ENCODE results near the gene ARHGEF7. TPM values are rescaled to one million over a fixed set of nuclear protein-coding genes. Genes with fewer than 3 reads are reported as not detected.
A peak's percentile ranks its signal among the peaks of the same experiment; 100 is the strongest.

The ARHGEF7 gene
- total RNA-seq, 1 donor from 2014 or later, result 64.6 TPM

- H3K27me3 Mint-ChIP-seq (ENCODE audit: insufficient read depth, low read depth), result peaks cover 6% of the 10 kb centered on the region
- Histone ChIP-seq H3K4me3 (no peak overlapping the region), H4K20me1 (ENCODE audit: low read depth) (no peaks in the 10 kb centered on the region), H2AFZ (replicated peaks) (no peak overlapping the region), H3K9ac (no peak overlapping the region), H3K27ac (no peak overlapping the region), H3K36me3 (no peaks in the 10 kb centered on the region), H3F3A (ENCODE audit: low read depth) (no peaks in the 10 kb centered on the region), H3K79me2 (ENCODE audit: low read depth) (no peaks in the 10 kb centered on the region), H3K9me3 (ENCODE audit: low read depth) (no peaks in the 10 kb centered on the region), H3K4me2 (no peak overlapping the region), H3K4me1 (no peaks in the 10 kb centered on the region), H3K27me3 (no peaks in the 10 kb centered on the region)
- no peak for TF ChIP-seq EZH2 (IDR thresholded peaks at IDR 0.05)
- TF ChIP-seq EZH2phosphoT487 (IDR thresholded peaks at IDR 0.05), result no peak
- no peak for TF ChIP-seq CTCF (IDR thresholded peaks at IDR 0.05)
- no peaks in the 10 kb centered on the region for H3K36me3 Mint-ChIP-seq
- peaks cover 2% of the 10 kb centered on the region for H3K4me1 Mint-ChIP-seq
- no peak overlapping the region for H3K27ac Mint-ChIP-seq
- DNase-seq (ENCODE audit: low spot score), result no peak
- H3K9me3 Mint-ChIP-seq, result no peaks in the 10 kb centered on the region
- no peak overlapping the region for H3K4me3 Mint-ChIP-seq
These were observed 19.9 kb upstream of the ARHGEF7 start for GRCh38 chr13:111095031-111095840.

GRCh38 chr13:111095911-111096501 is 19.1 kb upstream of the ARHGEF7 start:
- no peaks in the 10 kb centered on the region for H3F3A ChIP-seq (ENCODE audit: low read depth)
- H3K36me3 Mint-ChIP-seq, result no peaks in the 10 kb centered on the region
- no peak for TF ChIP-seq EZH2 (IDR thresholded peaks at IDR 0.05)
- TF ChIP-seq CTCF (IDR thresholded peaks at IDR 0.05), result no peak
- no peak for TF ChIP-seq EZH2phosphoT487 (IDR thresholded peaks at IDR 0.05)
- no peaks in the 10 kb centered on the region for H3K4me1 ChIP-seq
- no peaks in the 10 kb centered on the region for H3K9me3 ChIP-seq (ENCODE audit: low read depth)
- no peaks in the 10 kb centered on the region for H3K36me3 ChIP-seq
- H3K27me3 Mint-ChIP-seq (ENCODE audit: insufficient read depth, low read depth), result peaks cover 6% of the 10 kb centered on the region
- no peak overlapping the region for H3K27ac ChIP-seq
- DNase-seq (ENCODE audit: low spot score), result no peak
- no peaks in the 10 kb centered on the region for H4K20me1 ChIP-seq (ENCODE audit: low read depth)
- H3K4me1 Mint-ChIP-seq, result peaks cover 2% of the 10 kb centered on the region
- no peak overlapping the region for H3K4me3 ChIP-seq
- H3K27me3 ChIP-seq, result no peaks in the 10 kb centered on the region
- H3K79me2 ChIP-seq (ENCODE audit: low read depth), result no peaks in the 10 kb centered on the region
- peak overlapping the region; percentile 3 for H3K27ac Mint-ChIP-seq
- no peak overlapping the region for H3K4me2 ChIP-seq
- no peak overlapping the region for H3K4me3 Mint-ChIP-seq
- no peak overlapping the region for H3K9ac ChIP-seq
- H3K9me3 Mint-ChIP-seq, result no peaks in the 10 kb centered on the region
- no peak overlapping the region for H2AFZ ChIP-seq (replicated peaks)

- Histone ChIP-seq H3K9me3 (ENCODE audit: low read depth) (no peaks in the 10 kb centered on the region), H3F3A (ENCODE audit: low read depth) (no peaks in the 10 kb centered on the region), H3K27me3 (no peaks in the 10 kb centered on the region), H3K4me2 (no peak overlapping the region), H3K9ac (no peak overlapping the region), H3K79me2 (ENCODE audit: low read depth) (no peaks in the 10 kb centered on the region), H3K27ac (no peak overlapping the region), H3K36me3 (no peaks in the 10 kb centered on the region), H3K4me1 (no peaks in the 10 kb centered on the region), H4K20me1 (ENCODE audit: low read depth) (no peaks in the 10 kb centered on the region), H3K4me3 (no peak overlapping the region), H2AFZ (replicated peaks) (no peak overlapping the region)
- no peak for TF ChIP-seq EZH2phosphoT487 (IDR thresholded peaks at IDR 0.05)
- TF ChIP-seq CTCF (IDR thresholded peaks at IDR 0.05), result no peak
- no peak for TF ChIP-seq EZH2 (IDR thresholded peaks at IDR 0.05)
- H3K36me3 Mint-ChIP-seq, result no peaks in the 10 kb centered on the region
- H3K27me3 Mint-ChIP-seq (ENCODE audit: insufficient read depth, low read depth), result peaks cover 4% of the 10 kb centered on the region
- H3K4me1 Mint-ChIP-seq, result peaks cover 2% of the 10 kb centered on the region
- no peak for DNase-seq (ENCODE audit: low spot score)
- peaks cover 9% of the 10 kb centered on the region for H3K9me3 Mint-ChIP-seq
- H3K4me3 Mint-ChIP-seq, result no peak overlapping the region
- H3K27ac Mint-ChIP-seq, result no peak overlapping the region
These were observed 15.8 kb upstream of the ARHGEF7 start for GRCh38 chr13:111099290-111099689.

Measured in neural progenitor cell (in vitro differentiated cells).